HG02763 (cell line): ENCODE results near the gene PREB.

Experiments
- ATAC-seq: cut with Tn5 transposase; IDR thresholded peaks from one replicate; pipeline ENCODE4 v1.9.1; 2021; ENCODE audit warnings: mild to moderate bottlenecking, moderate library complexity; ENCODE audit not compliant: unreplicated experiment

The PREB gene

GRCh38 chr2:27152796-27153464 lies 18.5 kb upstream of the PREB start:
- ATAC-seq, result no peak

GRCh38 chr2:27152102-27152795 lies 17.8 kb upstream of the PREB start:
- ATAC-seq, result no peak

- no peak for ATAC-seq
Observed at GRCh38 chr2:27150639-27151230, 16.3 kb upstream of the PREB start.

DNA sequence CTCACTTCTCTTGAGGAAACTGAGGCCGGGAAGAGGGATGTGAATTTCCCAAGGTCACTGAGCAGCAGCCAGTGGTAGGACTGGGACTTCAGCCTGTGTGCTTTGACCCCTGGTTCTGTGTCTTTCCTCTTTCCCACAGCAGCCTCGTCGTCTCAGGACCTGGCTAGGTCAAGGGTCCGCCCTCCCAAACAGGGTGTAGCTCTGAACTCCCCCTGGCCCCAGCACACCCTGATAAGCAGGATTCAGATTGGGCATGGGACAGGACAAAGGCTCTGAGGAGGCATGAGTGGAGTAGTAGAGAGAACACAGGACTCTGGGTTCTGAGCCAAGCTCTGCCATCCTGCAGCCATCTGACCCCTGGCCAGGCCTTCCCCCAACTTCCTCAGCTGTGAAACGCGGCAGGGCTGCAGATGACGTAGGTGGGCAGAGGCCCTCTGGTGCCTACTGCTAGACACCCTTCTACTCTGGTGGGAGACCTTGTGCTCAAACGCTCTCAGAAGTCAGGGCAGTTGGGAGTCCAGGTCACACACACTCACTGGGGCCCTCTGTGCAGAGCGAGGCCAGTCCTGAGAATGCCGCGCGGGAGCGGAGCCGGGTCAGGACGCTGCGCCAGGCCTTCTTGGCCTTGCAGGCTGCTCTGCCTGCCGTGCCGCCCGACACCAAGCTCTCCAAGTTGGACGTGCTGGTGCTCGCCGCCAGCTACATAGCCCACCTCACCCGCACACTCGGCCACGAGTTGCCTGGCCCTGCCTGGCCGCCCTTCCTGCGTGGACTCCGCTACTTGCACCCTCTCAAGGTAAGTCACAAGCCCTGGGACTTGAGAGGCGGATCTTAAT lies 15.4 kb upstream of the PREB start:
- ATAC-seq, result no peak

DNA sequence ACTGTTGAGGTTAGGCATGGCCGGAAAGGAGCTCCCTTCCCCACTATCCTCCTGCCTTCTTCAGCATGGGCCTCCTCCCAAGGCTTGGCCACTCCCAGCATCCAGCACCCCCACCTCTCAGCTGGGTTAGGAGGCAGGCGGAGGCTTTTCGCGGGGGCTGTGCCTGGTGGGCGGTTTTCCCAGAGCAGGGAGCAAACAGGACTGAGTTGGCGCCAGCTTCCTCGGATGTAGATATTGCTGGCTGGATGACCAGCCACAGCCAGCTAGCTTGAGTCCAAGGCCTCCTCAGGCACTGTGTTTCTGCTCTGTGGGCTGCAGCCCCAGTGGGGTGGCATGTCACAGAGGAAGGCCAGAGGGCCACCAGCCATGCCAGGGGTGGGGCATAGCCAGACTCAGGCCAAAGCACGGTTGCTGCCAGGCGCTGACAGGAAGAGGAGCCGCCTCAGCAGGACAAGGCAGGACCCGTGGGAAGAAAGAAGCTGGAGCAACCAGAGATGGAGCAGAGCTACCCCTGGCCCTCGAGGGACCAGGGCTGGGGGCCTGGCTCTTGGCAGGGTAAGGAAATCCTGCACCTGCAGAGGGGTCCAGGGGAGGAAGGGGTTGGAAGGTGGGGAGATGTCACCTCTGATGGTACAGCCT lies 14.5 kb upstream of the PREB start, which contains the start of gene TCF23:
Gene TCF23 (plus strand): TSS at position 204 of the 639 bp plus-strand sequence. CDS start 130 bp downstream, at position 334.
- no peak for ATAC-seq

DNA sequence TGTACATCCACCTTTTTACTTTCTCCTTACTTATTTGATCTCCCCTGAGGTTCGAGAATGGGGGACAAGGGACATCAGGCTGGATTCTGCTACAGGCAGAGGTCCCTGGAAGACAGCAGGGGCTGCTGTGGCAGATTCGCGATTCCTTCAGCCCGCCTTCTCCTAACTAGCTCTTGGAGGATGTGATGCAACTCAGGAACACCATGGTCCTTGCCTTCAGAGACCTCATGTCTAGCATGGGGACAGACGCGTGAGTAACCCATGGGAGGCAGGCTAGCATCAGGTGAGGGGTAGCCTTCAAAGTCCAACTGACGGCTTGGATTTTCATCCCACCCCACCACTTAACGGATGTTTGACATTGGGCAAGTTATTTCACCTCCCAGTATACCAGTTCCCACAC lies 13.5 kb upstream of the PREB start:
- no peak for ATAC-seq

DNA sequence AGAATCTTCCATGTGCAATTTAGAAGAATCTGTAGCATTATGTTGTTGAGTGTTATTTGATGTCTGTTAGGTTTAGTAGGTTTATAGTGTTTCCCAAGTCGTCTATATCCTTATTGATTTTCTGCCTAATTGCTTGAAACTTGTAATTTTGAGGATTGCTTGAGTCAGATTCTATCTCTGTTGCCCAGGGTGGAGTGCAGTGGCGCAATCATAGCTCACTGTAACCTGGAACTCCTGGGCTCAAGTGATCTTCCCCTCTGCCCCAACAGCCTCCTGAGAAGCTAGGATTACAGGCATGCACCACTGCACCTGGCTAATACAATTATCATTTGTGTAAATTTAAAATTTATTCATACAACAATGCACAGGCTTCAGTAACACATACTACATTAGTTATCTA lies 11.2 kb upstream of the PREB start:
- ATAC-seq, result no peak

DNA sequence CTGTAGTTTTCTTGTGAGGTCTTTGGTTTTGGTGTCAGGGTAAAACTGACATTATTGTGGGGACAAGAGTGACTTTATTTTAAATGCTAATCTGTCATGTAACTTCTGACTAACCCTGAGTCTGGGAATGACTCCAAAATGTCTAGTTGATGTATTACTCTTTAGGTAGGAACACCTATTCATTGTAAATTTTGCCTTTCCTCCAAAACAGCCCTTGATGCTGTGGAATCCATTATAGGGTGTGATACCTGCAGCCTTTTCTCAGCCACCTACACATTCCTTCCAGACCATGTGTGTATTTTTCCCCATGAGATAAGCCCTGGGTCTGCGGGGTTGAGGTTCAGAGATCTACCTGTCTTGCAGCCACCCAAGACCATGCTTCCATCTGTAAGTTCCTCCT lies 8.8 kb upstream of the PREB start:
- no peak for ATAC-seq

GRCh38 chr2:27139310-27139709 lies 4.9 kb upstream of the PREB start, which contains the start of gene PRR30:
Gene PRR30 (minus strand): TSS chr2:27139410. CDS start chr2:27138329, 1,081 bp downstream.
- ATAC-seq, result no peak

DNA sequence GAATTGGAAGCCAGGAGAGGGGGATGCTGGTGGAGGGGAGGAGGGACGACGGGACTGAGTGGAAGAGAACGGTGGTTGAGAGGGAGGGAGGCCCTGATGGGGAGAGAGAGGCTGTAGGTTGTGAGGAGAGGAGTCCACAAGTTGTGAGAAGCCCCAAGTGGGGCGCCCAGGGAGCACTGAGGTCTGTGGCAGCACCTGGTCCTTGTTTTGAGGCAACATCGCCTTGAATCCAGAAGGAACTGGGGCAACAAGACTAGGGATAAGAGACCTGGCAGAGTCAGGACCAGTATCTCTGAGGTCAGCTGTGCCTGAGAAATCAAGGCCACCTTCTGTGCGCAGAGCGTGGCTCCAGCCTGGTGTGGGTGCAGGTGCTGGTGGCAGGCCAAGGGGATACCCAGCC lies 3.7 kb upstream of the PREB start:
- ATAC-seq, result no peak

- no peak for ATAC-seq
Observed at GRCh38 chr2:27137322-27137935, 3.0 kb upstream of the PREB start.

DNA sequence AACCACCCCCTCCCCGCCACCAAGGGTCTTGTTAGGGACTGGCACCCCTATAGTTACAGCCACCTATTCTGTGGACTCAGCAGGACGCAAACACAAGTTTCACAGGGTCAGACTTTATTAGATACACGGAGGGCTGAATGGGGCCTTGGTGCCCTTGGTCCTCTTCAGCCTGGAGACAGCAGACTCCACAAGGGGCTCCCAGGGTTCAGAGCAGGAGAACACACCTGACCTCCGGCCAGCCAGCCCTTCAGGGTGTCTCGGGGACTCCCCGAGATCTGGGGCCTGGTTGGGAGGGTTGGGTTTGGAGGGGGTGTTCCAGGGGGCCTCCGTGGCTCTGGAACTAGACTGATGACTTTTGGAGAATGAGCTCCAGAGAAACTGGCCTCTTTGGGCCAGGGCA lies 2.3 kb upstream of the PREB start:
- no peak for ATAC-seq

DNA sequence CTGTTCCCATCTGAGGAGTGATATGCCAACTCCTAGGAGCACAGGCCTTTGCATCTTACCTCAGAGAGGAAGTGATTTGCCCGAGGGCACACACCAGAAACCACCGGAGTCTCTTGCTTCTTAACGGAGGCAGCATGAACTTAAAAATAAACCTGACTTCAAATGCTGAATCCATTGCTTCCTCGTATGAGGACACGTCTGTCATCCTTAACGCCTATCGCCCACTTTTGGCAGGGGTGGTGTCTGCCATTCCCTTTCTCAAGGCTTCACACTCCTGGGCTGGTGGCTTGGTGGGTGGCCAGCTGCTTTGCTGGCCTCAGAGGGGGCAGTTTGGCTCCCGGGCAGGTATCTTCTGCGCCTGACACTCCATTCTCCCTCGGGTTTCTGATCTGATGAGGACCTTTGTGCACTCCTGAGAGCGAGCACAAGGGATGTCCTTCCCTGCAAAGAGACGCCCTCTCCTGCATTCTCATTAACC lies 1.1 kb upstream of the PREB start:
- ATAC-seq, result no peak

GRCh38 chr2:27134781-27135477 lies 493 bp upstream of the PREB start:
- no peak for ATAC-seq

GRCh38 chr2:27133195-27133875 lies 1.1 kb downstream of the PREB start:
- ATAC-seq, result no peak

DNA sequence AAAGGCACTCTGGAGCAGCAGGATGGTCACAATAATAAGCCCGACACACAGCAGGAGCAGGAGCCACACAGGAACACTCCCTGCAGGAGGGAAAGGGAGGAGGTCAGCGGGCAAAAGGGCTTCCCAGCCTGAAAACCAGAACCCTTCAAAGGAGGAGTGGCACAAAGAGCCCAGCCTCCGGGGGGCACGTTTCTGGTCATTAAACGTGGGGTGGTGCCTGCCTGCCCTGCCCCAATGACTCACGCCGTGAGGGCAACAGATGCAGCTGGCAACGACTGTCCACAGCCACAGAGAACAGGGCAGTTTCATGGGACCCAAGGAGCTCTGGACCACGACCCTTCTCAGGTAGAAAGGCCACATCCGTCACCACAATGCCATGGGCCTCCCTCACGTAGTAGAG lies 3.0 kb downstream of the PREB start:
- ATAC-seq, result no peak

DNA sequence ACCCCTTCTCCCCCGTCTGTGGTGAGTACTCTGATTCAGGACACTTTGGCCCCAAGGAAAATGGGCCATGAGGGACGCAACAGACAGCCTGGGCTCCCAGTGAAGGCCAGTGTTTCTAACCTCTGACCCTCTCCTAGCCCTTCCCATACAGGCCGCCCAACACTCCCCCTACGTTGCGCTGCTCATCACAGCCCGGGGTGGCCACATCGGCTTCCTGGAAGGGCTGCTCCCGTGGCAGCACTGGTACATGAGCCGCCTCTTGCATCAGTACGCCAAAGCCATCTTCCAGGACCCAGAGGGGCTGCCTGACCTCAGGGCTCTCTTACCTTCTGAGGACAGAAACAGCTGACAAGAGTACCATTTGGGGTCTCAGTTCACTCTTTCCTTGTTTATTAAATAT lies 4.0 kb downstream of the PREB start:
- ATAC-seq, result no peak

GRCh38 chr2:27128668-27129571 lies 5.5 kb downstream of the PREB start:
- no peak for ATAC-seq
